ENCODE results near the gene VWA3B.

DNA sequence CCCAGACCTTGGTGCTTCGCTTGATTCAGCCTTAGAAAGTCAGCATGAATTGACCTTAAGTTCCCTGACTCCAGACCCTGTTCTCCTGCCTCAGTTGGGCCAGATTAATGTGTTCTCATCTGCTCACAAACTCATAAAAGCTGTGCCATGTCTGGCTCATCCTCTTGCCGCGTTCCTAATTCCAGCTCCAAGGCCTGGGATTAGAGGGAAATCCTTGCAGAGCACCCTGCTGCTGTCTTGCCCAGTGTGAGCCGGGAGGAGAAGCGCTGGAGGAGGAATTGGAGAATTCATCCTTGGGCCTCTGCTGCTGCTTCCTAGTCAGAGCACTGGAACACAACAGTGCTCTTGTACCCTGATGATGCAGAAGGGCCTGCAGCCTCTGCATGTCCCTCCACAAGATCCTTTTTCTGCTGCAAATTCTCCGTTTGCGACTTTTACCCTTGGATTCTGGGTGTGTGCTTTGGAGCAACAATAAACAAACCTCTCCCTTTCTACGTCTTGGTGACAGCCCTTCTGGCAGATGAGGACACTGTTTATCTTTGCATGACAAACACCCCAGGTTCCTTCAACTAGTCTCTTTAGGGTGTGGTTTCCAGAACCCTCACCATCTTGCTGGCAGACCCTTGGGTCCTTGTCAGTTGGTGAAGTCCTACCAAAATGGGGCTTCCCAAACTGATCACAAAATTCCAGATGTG, 212.4 kb downstream of the VWA3B start:
- TF ChIP-seq, protein P1, sequence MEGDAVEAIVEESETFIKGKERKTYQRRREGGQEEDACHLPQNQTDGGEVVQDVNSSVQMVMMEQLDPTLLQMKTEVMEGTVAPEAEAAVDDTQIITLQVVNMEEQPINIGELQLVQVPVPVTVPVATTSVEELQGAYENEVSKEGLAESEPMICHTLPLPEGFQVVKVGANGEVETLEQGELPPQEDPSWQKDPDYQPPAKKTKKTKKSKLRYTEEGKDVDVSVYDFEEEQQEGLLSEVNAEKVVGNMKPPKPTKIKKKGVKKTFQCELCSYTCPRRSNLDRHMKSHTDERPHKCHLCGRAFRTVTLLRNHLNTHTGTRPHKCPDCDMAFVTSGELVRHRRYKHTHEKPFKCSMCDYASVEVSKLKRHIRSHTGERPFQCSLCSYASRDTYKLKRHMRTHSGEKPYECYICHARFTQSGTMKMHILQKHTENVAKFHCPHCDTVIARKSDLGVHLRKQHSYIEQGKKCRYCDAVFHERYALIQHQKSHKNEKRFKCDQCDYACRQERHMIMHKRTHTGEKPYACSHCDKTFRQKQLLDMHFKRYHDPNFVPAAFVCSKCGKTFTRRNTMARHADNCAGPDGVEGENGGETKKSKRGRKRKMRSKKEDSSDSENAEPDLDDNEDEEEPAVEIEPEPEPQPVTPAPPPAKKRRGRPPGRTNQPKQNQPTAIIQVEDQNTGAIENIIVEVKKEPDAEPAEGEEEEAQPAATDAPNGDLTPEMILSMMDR (IDR thresholded peaks at IDR 0.05; ENCODE audit: insufficient read depth, low read length, poor library complexity, severe bottlenecking) = no peak
- no peak for TF ChIP-seq EZH2phosphoT487 (conservative IDR thresholded peaks at IDR 0.05; ENCODE audit: low read length)
